ENCODE data around the gene DOCK6. TPM values are rescaled to one million over a fixed set of nuclear protein-coding genes. Genes with fewer than 3 reads are reported as not detected.

DOCK6 gene
- total RNA-seq, 2 donors from 2014 or later, result 30.5 to 49.3 TPM

- Histone ChIP-seq H3K27ac (peak overlapping the region; percentile 97 to 99), H3K9me3 (no peaks in the 10 kb centered on the region), H3K4me1 (ENCODE audit: control insufficient read depth in 1 of 2, low read depth in 2 of 2) (peaks cover 22 to 41% of the 10 kb centered on the region in 2 donors), H3K27me3 (replicated peaks; ENCODE audit: insufficient read depth) (no peaks in the 10 kb centered on the region), H3K36me3 (no peaks in the 10 kb centered on the region), H3K4me3 (peak overlapping the region; percentile 45)
- peak; percentile 93 for TF ChIP-seq CTCF (IDR thresholded peaks at IDR 0.05)
- peak; percentile 80 for ATAC-seq (ENCODE audit: insufficient number of reproducible peaks, low FRiP score, low read depth)
- DNase-seq (ENCODE audit: low spot score), result peak; percentile 80
These were observed 58.9 kb downstream of the DOCK6 start for GRCh38 chr19:11203194-11204075.

GRCh38 chr19:11202488-11203193 is 59.7 kb downstream of the DOCK6 start:
- no peaks in the 10 kb centered on the region for H3K36me3 ChIP-seq
- TF ChIP-seq CTCF (IDR thresholded peaks at IDR 0.05), result no peak
- H3K4me3 ChIP-seq, result peak overlapping the region; percentile 45
- no peaks in the 10 kb centered on the region for H3K27me3 ChIP-seq (replicated peaks; ENCODE audit: insufficient read depth)
- peak overlapping the region; percentile 97 to 99 for H3K27ac ChIP-seq
- peaks cover 28 to 48% of the 10 kb centered on the region in 2 donors for H3K4me1 ChIP-seq (ENCODE audit: control insufficient read depth in 1 of 2, low read depth in 2 of 2)
- no peak for DNase-seq (ENCODE audit: low spot score)
- ATAC-seq (ENCODE audit: insufficient number of reproducible peaks, low FRiP score, low read depth), result no peak
- no peaks in the 10 kb centered on the region for H3K9me3 ChIP-seq

GRCh38 chr19:11201791-11202190 is 60.5 kb downstream of the DOCK6 start:
- DNase-seq (ENCODE audit: low spot score) (no peak), ATAC-seq (ENCODE audit: insufficient number of reproducible peaks, low FRiP score, low read depth) (no peak)
- Histone ChIP-seq H3K27me3 (replicated peaks; ENCODE audit: insufficient read depth) (no peaks in the 10 kb centered on the region), H3K4me1 (ENCODE audit: control insufficient read depth in 1 of 2, low read depth in 2 of 2) (peaks cover 28 to 48% of the 10 kb centered on the region in 2 donors), H3K36me3 (no peaks in the 10 kb centered on the region), H3K4me3 (no peak overlapping the region), H3K9me3 (no peaks in the 10 kb centered on the region), H3K27ac (peak overlapping the region; percentile 97 to 99)
- TF ChIP-seq CTCF (IDR thresholded peaks at IDR 0.05), result no peak

GRCh38 chr19:11200931-11201330 is 61.4 kb downstream of the DOCK6 start:
- Histone ChIP-seq H3K27ac (peak overlapping the region; percentile 95 to 99), H3K9me3 (no peaks in the 10 kb centered on the region), H3K36me3 (no peaks in the 10 kb centered on the region), H3K27me3 (replicated peaks; ENCODE audit: insufficient read depth) (no peaks in the 10 kb centered on the region), H3K4me3 (no peak overlapping the region), H3K4me1 (ENCODE audit: control insufficient read depth in 1 of 2, low read depth in 2 of 2) (peaks cover 28 to 48% of the 10 kb centered on the region in 2 donors)
- TF ChIP-seq CTCF (IDR thresholded peaks at IDR 0.05), result no peak
- no peak for ATAC-seq (ENCODE audit: insufficient number of reproducible peaks, low FRiP score, low read depth)
- DNase-seq (ENCODE audit: low spot score), result no peak

- Histone ChIP-seq H3K36me3 (no peaks in the 10 kb centered on the region), H3K27ac (peak overlapping the region; percentile 95 to 99), H3K27me3 (replicated peaks; ENCODE audit: insufficient read depth) (no peaks in the 10 kb centered on the region), H3K4me1 (ENCODE audit: control insufficient read depth in 1 of 2, low read depth in 2 of 2) (peaks cover 30 to 51% of the 10 kb centered on the region in 2 donors), H3K4me3 (no peak overlapping the region), H3K9me3 (no peaks in the 10 kb centered on the region)
- DNase-seq (ENCODE audit: low spot score) (no peak), ATAC-seq (ENCODE audit: insufficient number of reproducible peaks, low FRiP score, low read depth) (no peak)
- TF ChIP-seq CTCF (IDR thresholded peaks at IDR 0.05), result no peak
These were observed 62.2 kb downstream of the DOCK6 start for GRCh38 chr19:11200015-11200574.

Measured in thoracic aorta (tissue), 2 donors.